Measurements from ENCODE around the gene BMP8A. TPM values are rescaled to one million over a fixed set of nuclear protein-coding genes. Genes with fewer than 3 reads are reported as not detected.

BMP8A gene
- total and polyA plus RNA-seq, 9 of the 15 experiments (the other 6 are each of a cell fraction or from before 2014, with no cell fraction given), result 0.05 to 0.31 TPM; not detected in 7

GRCh38 chr1:39494671-39495410 is 3.4 kb downstream of the BMP8A start (continued):
- TF ChIP-seq CHD7 (IDR thresholded peaks at IDR 0.05; ENCODE audit: low read depth, low read length), result no peak
- TF ChIP-seq CREB3 (tag; conservative IDR thresholded peaks at IDR 0.05; ENCODE audit: low read depth), result no peak
- TF ChIP-seq PCBP1 (IDR thresholded peaks at IDR 0.05; ENCODE audit: low read depth, low read length, poor library complexity, severe bottlenecking), result no peak
- TF ChIP-seq POLR2H (tag; IDR thresholded peaks at IDR 0.05; ENCODE audit: low read depth), result no peak
- no peak for TF ChIP-seq POLR3A (IDR thresholded peaks at IDR 0.05; ENCODE audit: borderline replicate concordance, extremely low read depth, insufficient read depth, insufficient read length)
- TF ChIP-seq CBFA2T3 (IDR thresholded peaks at IDR 0.05), result no peak
- no peak for TF ChIP-seq PHF20 (IDR thresholded peaks at IDR 0.05; ENCODE audit: partially characterized antibody)
- no peak for TF ChIP-seq TBP (optimal IDR thresholded peaks at IDR 0.05; ENCODE audit: low read depth, low read length)
- no peak for TF ChIP-seq TSC22D4 (tag; IDR thresholded peaks at IDR 0.05)
- no peak for TF ChIP-seq ZNF253 (CRISPR knock-in tag; conservative IDR thresholded peaks at IDR 0.05)
- TF ChIP-seq SIN3B (IDR thresholded peaks at IDR 0.05; ENCODE audit: low read depth), result no peak
- TF ChIP-seq DACH1 (IDR thresholded peaks at IDR 0.05; ENCODE audit: partially characterized antibody), result no peak
- no peak for TF ChIP-seq ZNF436 (CRISPR knock-in tag; IDR thresholded peaks at IDR 0.05)
- TF ChIP-seq FOXA3 (CRISPR knock-in tag; conservative IDR thresholded peaks at IDR 0.05 in 1 of 2, IDR thresholded peaks at IDR 0.05 in 1 of 2), result no peak

Data from K562 (cell line).